ENCODE data around the gene YIPF1. TPM values are rescaled to one million over a fixed set of nuclear protein-coding genes. Genes with fewer than 3 reads are reported as not detected.
"Not testable (repeated sequence)": the region's sequence is repeated elsewhere in the genome, so short reads cannot be mapped to it uniquely, and the experiment has no call there.

Gene YIPF1
- total and polyA plus RNA-seq, 2 donors (not counting 1 experiment from before 2014, with no cell fraction given) = 13.9 to 15.8 TPM

GRCh38 chr1:53819387-53819786, 70.2 kb downstream of the YIPF1 start:
- ATAC-seq (ENCODE audit: low read depth) (no peak), DNase-seq (no peak)
- Histone ChIP-seq H3K27me3 (replicated peaks in 1 of 4; ENCODE audit: control extremely low read depth in 1 of 4, control insufficient read depth in 3 of 4, insufficient read depth in 4 of 4, low read length in 3 of 4) (no peaks in the 10 kb centered on the region), H3K9ac (ENCODE audit: low read length) (no peak overlapping the region), H3K9me3 (ENCODE audit: control extremely low read depth in 1 of 3, control insufficient read depth in 2 of 3, insufficient read depth in 1 of 3, low read length in 2 of 3) (no peaks in the 10 kb centered on the region), H3K36me3 (replicated peaks in 1 of 2; ENCODE audit: control extremely low read depth in 1 of 2, control insufficient read depth in 1 of 2, extremely low read depth in 1 of 2, insufficient read depth in 2 of 2, low read length in 1 of 2) (peaks cover 1 to 16% of the 10 kb centered on the region in 2 experiments), H3K27ac (ENCODE audit: low read length in 2 of 2) (no peak overlapping the region), H2AFZ (ENCODE audit: insufficient read depth, low read depth, low read length, poor library complexity, severe bottlenecking) (no peak overlapping the region), H3K4me3 (ENCODE audit: control extremely low read depth in 1 of 5, extremely low read depth in 1 of 5, insufficient read depth in 1 of 5, low read depth in 2 of 5, low read length in 4 of 5) (no peak overlapping the region), H3K4me2 (replicated peaks; ENCODE audit: low read depth, low read length, poor library complexity, severe bottlenecking) (no peak overlapping the region), H3K4me1 (ENCODE audit: control insufficient read depth in 2 of 2, insufficient read depth in 2 of 2, low read length in 2 of 2) (no peaks in the 10 kb centered on the region), H4K20me1 (ENCODE audit: control insufficient read depth, insufficient read depth, low read length, poor library complexity, severe bottlenecking) (no peaks in the 10 kb centered on the region), H3K79me2 (ENCODE audit: control insufficient read depth, insufficient read depth, low read length) (no peaks in the 10 kb centered on the region)
- POLR2A ChIA-PET = no interaction called here
- intact Hi-C loops (cut with micrococcal nuclease) = no loop called here
- no peaks in the 10 kb centered on the region for H3K4me1 Mint-ChIP-seq
- TF ChIP-seq CTCF (IDR thresholded peaks at IDR 0.05) = no peak
- no peak for TF ChIP-seq EZH2 (IDR thresholded peaks at IDR 0.05; ENCODE audit: borderline replicate concordance, insufficient read depth, low read depth, low read length, poor library complexity, severe bottlenecking)
- no peaks in the 10 kb centered on the region for H3K9me3 Mint-ChIP-seq (ENCODE audit: insufficient read depth)
- no peak overlapping the region for H3K4me3 Mint-ChIP-seq
- no peak overlapping the region for H3K27ac Mint-ChIP-seq
- CTCF ChIA-PET = interaction anchor here (1.4 kb wide), 1 partner anchor 42 kb away, joined by 5 read pairs; no protein-coding TSS in a partner anchor
- H3K27me3 Mint-ChIP-seq = no peaks in the 10 kb centered on the region

- H3K4me1 ChIP-seq (ENCODE audit: control insufficient read depth in 2 of 2, insufficient read depth in 2 of 2, low read length in 2 of 2); H3K27ac ChIP-seq (ENCODE audit: low read length in 2 of 2); H3K27ac Mint-ChIP-seq; H3K4me1 Mint-ChIP-seq; H2AFZ ChIP-seq (ENCODE audit: insufficient read depth, low read depth, low read length, poor library complexity, severe bottlenecking); H3K4me3 ChIP-seq (ENCODE audit: control extremely low read depth in 1 of 5, extremely low read depth in 1 of 5, insufficient read depth in 1 of 5, low read depth in 2 of 5, low read length in 4 of 5); H3K9ac ChIP-seq (ENCODE audit: low read length); POLR2A ChIA-PET; CTCF ChIA-PET; ATAC-seq (ENCODE audit: low read depth); DNase-seq; H3K27me3 ChIP-seq (replicated peaks in 1 of 4; ENCODE audit: control extremely low read depth in 1 of 4, control insufficient read depth in 3 of 4, insufficient read depth in 4 of 4, low read length in 3 of 4); H3K27me3 Mint-ChIP-seq; H3K36me3 ChIP-seq (replicated peaks in 1 of 2; ENCODE audit: control extremely low read depth in 1 of 2, control insufficient read depth in 1 of 2, extremely low read depth in 1 of 2, insufficient read depth in 2 of 2, low read length in 1 of 2); H3K9me3 Mint-ChIP-seq (ENCODE audit: insufficient read depth); H4K20me1 ChIP-seq (ENCODE audit: control insufficient read depth, insufficient read depth, low read length, poor library complexity, severe bottlenecking); intact Hi-C loops (cut with micrococcal nuclease); H3K79me2 ChIP-seq (ENCODE audit: control insufficient read depth, insufficient read depth, low read length); H3K9me3 ChIP-seq (ENCODE audit: control extremely low read depth in 1 of 3, control insufficient read depth in 2 of 3, insufficient read depth in 1 of 3, low read length in 2 of 3); H3K4me3 Mint-ChIP-seq; H3K4me2 ChIP-seq (replicated peaks; ENCODE audit: low read depth, low read length, poor library complexity, severe bottlenecking): not testable (repeated sequence)
- no CpG with 5 or more reads among the region's 1 CpG for WGBS (ENCODE audit: insufficient coverage)
These were observed 73.0 kb downstream of the YIPF1 start for GRCh38 chr1:53816584-53816983.

DNA sequence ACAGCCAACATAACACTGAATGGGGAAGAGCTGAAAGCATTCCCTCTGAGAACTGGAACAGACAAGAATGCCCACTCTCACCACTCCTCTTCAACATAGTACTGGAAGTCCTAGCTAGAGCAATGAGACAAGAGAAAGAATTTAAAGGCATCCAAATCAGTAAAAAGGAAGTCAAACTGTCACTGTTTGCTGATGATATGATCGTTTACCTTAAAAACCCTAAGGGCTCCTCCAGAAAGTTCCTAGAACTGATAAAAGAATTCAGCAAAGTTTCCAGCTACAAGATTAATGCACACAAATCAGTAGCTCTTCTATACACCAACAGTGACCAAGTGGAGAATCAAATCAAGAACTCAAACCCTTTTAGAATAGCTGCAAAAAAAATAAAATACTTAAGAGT, 74.1 kb downstream of the YIPF1 start:
- H3K27me3 Mint-ChIP-seq; H3K4me3 ChIP-seq (ENCODE audit: control extremely low read depth in 1 of 5, extremely low read depth in 1 of 5, insufficient read depth in 1 of 5, low read depth in 2 of 5, low read length in 4 of 5); POLR2A ChIA-PET; H3K4me1 ChIP-seq (ENCODE audit: control insufficient read depth in 2 of 2, insufficient read depth in 2 of 2, low read length in 2 of 2); H2AFZ ChIP-seq (ENCODE audit: insufficient read depth, low read depth, low read length, poor library complexity, severe bottlenecking); H3K9me3 ChIP-seq (ENCODE audit: control extremely low read depth in 1 of 3, control insufficient read depth in 2 of 3, insufficient read depth in 1 of 3, low read length in 2 of 3); H3K9ac ChIP-seq (ENCODE audit: low read length); H3K9me3 Mint-ChIP-seq (ENCODE audit: insufficient read depth); H3K4me1 Mint-ChIP-seq; H3K79me2 ChIP-seq (ENCODE audit: control insufficient read depth, insufficient read depth, low read length); CTCF ChIA-PET; H3K27me3 ChIP-seq (replicated peaks in 1 of 4; ENCODE audit: control extremely low read depth in 1 of 4, control insufficient read depth in 3 of 4, insufficient read depth in 4 of 4, low read length in 3 of 4); DNase-seq; H4K20me1 ChIP-seq (ENCODE audit: control insufficient read depth, insufficient read depth, low read length, poor library complexity, severe bottlenecking); H3K4me2 ChIP-seq (replicated peaks; ENCODE audit: low read depth, low read length, poor library complexity, severe bottlenecking); ATAC-seq (ENCODE audit: low read depth); H3K4me3 Mint-ChIP-seq; H3K27ac Mint-ChIP-seq; intact Hi-C loops (cut with micrococcal nuclease); H3K27ac ChIP-seq (ENCODE audit: low read length in 2 of 2): not testable (repeated sequence)
- 67% methylated on average over 1 of the region's 1 CpG for WGBS (ENCODE audit: insufficient coverage)
- peaks cover 3 to 14% of the 10 kb centered on the region in 2 experiments for H3K36me3 ChIP-seq (replicated peaks in 1 of 2; ENCODE audit: control extremely low read depth in 1 of 2, control insufficient read depth in 1 of 2, extremely low read depth in 1 of 2, insufficient read depth in 2 of 2, low read length in 1 of 2)

Data from B cell (primary cell).